PFSK-1 (cell line): ENCODE data around the gene SDHB.

Experiments used
- POLR2AphosphoS5 ChIP-seq: IDR thresholded peaks from 2 replicates; pipeline ENCODE4 v1.6.1; 2012; ENCODE audit warnings: low read depth, mild to moderate bottlenecking, control low read depth, low read length, moderate library complexity
- TAF1 ChIP-seq: IDR thresholded peaks from 2 replicates; pipeline ENCODE4 v1.6.1; 2012; ENCODE audit warnings: low read length, control low read depth, borderline replicate concordance; ENCODE audit not compliant: insufficient read depth

DNA sequence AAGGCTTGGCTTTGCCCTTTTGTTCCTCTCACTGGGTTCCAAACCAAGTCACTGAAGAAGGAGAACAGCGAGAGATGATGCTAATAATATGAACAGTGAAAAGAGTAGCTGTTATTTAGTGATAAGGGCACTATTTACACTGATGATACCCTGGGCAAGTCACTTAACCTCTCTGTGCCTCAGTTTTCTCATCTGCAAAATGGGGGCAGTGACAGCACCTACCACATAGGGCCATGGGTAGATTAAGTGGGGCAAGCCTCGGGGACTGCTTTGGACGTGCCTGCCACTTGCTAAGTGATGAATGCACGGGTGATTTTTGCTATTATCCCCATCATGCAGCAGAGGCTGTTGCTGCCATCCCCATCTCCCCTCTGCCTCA, 51.3 kb downstream of the SDHB start:
- TF ChIP-seq TAF1 (no peak), POLR2AphosphoS5 (no peak)
